Measurements from ENCODE around the gene BEND5. TPM values are rescaled to one million over a fixed set of nuclear protein-coding genes. Genes with fewer than 3 reads are reported as not detected.

The BEND5 gene
- total RNA-seq, 2 donors from 2014 or later: 2.7 to 2.8 TPM

DNA sequence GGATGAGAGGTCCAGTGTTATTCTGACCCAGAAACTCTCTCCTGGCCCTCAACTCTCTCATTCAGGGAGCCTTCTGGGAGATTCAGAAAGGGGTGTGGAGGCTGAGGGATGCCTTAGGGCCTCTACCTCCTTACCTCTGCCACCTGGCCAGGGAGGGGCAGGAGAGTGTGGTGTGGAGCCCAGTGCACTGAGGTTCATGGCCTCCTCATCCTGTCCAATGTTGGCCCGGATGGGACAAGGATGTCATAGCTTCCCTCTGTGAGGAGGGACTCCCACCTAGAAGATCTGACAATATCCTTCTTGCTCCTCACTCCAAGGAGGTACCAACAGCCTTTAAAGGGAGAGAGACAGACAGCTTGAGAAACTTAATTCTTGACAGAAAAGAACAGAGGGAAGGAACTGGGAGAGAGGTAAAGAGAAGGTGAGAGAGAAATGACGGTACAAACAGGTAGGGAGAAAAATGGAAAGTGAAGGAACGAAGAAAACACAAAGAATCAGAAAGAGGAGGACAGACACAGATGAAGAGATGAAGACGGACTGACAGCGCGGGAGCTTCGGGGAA, 779 bp downstream of the BEND5 start:
- H3K4me3 ChIP-seq: peak overlapping the region; percentile 78 to 89
- no peaks in the 10 kb centered on the region for H3K36me3 ChIP-seq
- no peaks in the 10 kb centered on the region for H3K9me3 ChIP-seq
- TF ChIP-seq, protein P1, sequence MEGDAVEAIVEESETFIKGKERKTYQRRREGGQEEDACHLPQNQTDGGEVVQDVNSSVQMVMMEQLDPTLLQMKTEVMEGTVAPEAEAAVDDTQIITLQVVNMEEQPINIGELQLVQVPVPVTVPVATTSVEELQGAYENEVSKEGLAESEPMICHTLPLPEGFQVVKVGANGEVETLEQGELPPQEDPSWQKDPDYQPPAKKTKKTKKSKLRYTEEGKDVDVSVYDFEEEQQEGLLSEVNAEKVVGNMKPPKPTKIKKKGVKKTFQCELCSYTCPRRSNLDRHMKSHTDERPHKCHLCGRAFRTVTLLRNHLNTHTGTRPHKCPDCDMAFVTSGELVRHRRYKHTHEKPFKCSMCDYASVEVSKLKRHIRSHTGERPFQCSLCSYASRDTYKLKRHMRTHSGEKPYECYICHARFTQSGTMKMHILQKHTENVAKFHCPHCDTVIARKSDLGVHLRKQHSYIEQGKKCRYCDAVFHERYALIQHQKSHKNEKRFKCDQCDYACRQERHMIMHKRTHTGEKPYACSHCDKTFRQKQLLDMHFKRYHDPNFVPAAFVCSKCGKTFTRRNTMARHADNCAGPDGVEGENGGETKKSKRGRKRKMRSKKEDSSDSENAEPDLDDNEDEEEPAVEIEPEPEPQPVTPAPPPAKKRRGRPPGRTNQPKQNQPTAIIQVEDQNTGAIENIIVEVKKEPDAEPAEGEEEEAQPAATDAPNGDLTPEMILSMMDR (IDR thresholded peaks at IDR 0.05): no peak
- H3K4me1 ChIP-seq: peaks cover 0 to 23% of the 10 kb centered on the region in 2 donors
- no peak for DNase-seq (ENCODE audit: low spot score)
- peak overlapping the region; percentile 65 to 81 for H3K27ac ChIP-seq
- H3K27me3 ChIP-seq: no peaks in the 10 kb centered on the region

DNA sequence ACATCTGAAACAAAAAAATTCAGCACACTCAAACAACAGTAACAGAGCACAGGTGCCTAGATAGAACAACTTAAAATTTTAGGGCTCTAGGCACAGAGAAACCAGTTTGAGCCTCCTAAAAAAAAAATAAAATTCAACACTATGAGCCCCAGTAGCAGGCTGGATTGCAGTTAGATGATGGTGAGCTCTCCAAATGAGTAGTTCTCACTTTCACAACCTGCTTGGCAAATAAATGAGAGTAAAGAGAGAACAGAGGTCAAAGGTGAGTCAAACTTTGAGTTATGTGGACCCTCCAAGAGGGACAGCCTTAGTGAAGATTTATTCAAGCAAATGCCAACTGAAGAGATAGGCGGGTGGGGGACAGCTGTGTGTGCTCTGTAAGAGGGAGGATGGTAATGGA, 3.6 kb downstream of the BEND5 start:
- Histone ChIP-seq H3K27me3 (no peaks in the 10 kb centered on the region), H3K9me3 (no peaks in the 10 kb centered on the region), H3K4me1 (peaks cover 0 to 25% of the 10 kb centered on the region in 2 donors), H3K4me3 (no peak overlapping the region), H3K36me3 (no peaks in the 10 kb centered on the region), H3K27ac (no peak overlapping the region)
- DNase-seq (ENCODE audit: low spot score): no peak
- TF ChIP-seq, protein P1 (IDR thresholded peaks at IDR 0.05): no peak

DNA sequence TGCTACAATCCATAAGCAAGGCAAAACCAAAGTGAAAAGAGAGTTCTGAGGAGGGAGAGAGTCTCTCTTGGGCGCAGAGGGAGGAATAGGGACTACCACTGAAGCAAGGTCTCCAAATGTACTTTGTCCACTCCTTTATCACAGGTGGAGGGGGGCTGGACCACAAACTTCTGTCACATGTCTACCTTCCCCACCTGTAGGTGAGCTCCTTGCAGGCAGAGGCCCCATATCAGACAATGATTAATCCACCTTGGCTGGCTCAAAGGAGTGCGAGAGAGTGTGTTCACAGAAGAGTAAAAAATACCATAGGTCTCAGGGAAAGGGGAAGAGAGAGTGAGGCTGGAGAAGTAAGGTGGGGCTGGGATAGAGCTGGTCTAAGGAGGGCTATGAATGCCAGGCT, 4.5 kb downstream of the BEND5 start:
- TF ChIP-seq, protein P1 (IDR thresholded peaks at IDR 0.05): no peak
- no peak for DNase-seq (ENCODE audit: low spot score)
- Histone ChIP-seq H3K36me3 (no peaks in the 10 kb centered on the region), H3K27me3 (no peaks in the 10 kb centered on the region), H3K4me3 (no peak overlapping the region), H3K4me1 (peaks cover 0 to 18% of the 10 kb centered on the region in 2 donors), H3K9me3 (no peaks in the 10 kb centered on the region), H3K27ac (no peak overlapping the region)

DNA sequence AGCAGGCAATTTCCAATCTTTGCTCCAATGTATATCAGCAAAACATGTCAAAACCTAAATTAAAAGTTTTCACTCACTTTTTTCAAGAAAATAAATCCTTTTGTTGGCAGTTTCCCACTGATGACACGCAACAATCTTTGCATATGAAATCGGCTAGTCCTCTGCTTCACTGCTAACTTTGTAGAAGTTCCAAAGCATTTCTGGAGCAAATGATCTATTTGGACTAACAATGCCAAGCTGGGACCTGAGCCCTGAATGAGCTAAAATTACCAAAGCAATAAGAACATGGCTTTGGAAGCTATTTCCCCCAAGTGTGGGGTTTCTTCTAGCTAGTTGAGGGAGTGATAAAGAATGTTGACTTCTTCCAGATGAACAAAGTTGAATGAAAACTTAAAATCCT, 5.1 kb downstream of the BEND5 start:
- H3K4me3 ChIP-seq: no peak overlapping the region
- H3K9me3 ChIP-seq: no peaks in the 10 kb centered on the region
- peaks cover 0 to 17% of the 10 kb centered on the region in 2 donors for H3K4me1 ChIP-seq
- no peaks in the 10 kb centered on the region for H3K36me3 ChIP-seq
- DNase-seq (ENCODE audit: low spot score): no peak
- H3K27me3 ChIP-seq: no peaks in the 10 kb centered on the region
- H3K27ac ChIP-seq: no peak overlapping the region
- TF ChIP-seq, protein P1 (IDR thresholded peaks at IDR 0.05): no peak

DNA sequence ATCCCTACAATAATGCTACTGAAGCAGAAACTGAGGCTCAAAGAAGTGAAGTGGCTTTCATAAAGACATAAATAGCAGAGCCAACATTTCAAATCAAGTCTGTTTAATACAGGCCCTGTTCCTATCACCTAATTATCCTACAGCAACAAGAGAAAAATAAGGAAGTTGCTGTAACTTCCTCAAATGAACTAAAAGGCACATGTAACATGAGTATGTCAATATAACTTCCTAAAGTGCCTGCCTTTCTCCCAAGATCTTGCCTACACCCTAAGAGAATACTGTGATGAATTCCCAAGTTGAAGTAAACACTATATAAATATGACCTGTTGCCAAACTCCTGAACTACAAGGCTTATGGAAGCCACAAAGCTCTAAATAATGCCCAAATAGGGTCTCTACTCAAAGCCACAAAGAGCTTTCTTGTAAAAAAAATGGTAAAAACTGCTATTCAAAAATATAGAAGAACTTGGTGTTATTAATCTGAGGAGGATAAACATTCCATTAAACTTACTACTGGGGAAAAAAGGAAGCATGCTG, 8.6 kb downstream of the BEND5 start:
- Histone ChIP-seq H3K36me3 (no peaks in the 10 kb centered on the region), H3K27me3 (no peaks in the 10 kb centered on the region), H3K9me3 (no peaks in the 10 kb centered on the region), H3K27ac (no peak overlapping the region), H3K4me1 (peaks cover 0 to 3% of the 10 kb centered on the region in 2 donors), H3K4me3 (no peak overlapping the region)
- DNase-seq (ENCODE audit: low spot score): no peak
- TF ChIP-seq, protein P1 (IDR thresholded peaks at IDR 0.05): no peak

DNA sequence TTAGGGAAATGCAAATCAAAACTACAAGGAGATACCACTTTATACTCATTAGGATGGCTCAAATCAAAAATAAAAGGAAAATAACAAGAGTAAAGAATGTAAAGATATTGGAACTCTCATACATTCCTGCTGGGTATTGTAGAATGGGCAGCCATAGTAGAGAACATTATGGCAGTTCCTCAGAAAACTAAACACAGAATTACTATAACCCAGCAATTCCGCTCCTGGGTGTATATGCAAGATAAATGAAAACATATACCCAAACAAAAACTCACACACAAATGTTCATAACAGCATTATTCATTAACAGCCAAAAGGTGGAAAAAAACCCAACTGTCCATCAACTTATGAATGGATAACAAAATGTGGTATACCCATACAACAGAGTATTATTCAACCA, 11.4 kb downstream of the BEND5 start:
- H3K4me3 ChIP-seq: no peak overlapping the region
- H3K4me1 ChIP-seq: peaks cover 0 to 3% of the 10 kb centered on the region in 2 donors
- TF ChIP-seq, protein P1 (IDR thresholded peaks at IDR 0.05): no peak
- H3K27me3 ChIP-seq: no peaks in the 10 kb centered on the region
- H3K36me3 ChIP-seq: no peaks in the 10 kb centered on the region
- no peaks in the 10 kb centered on the region for H3K9me3 ChIP-seq
- H3K27ac ChIP-seq: no peak overlapping the region
- DNase-seq (ENCODE audit: low spot score): no peak
